OCI-LY7 (cell line): ENCODE measurements around the gene CSNK1G2.

Source experiments
- EZH2phosphoT487 ChIP-seq: fragments of 200-600 bp; sonication (generic); IDR thresholded peaks from 2 replicates; pipeline ENCODE4 v1.6.1; 2018; ENCODE audit warnings: low read depth, borderline replicate concordance, mild to moderate bottlenecking, mixed run types, antibody characterized with exemption, low read length, moderate library complexity, mixed read lengths
- TF ChIP-seq, protein P1 (sequence below): fragments of 200-600 bp; sonication (generic); conservative IDR thresholded peaks from 2 replicates; pipeline ENCODE4 v1.5.1; 2014; ENCODE audit warnings: mild to moderate bottlenecking, antibody characterized with exemption, low read length, moderate library complexity, mixed read lengths

DNA sequence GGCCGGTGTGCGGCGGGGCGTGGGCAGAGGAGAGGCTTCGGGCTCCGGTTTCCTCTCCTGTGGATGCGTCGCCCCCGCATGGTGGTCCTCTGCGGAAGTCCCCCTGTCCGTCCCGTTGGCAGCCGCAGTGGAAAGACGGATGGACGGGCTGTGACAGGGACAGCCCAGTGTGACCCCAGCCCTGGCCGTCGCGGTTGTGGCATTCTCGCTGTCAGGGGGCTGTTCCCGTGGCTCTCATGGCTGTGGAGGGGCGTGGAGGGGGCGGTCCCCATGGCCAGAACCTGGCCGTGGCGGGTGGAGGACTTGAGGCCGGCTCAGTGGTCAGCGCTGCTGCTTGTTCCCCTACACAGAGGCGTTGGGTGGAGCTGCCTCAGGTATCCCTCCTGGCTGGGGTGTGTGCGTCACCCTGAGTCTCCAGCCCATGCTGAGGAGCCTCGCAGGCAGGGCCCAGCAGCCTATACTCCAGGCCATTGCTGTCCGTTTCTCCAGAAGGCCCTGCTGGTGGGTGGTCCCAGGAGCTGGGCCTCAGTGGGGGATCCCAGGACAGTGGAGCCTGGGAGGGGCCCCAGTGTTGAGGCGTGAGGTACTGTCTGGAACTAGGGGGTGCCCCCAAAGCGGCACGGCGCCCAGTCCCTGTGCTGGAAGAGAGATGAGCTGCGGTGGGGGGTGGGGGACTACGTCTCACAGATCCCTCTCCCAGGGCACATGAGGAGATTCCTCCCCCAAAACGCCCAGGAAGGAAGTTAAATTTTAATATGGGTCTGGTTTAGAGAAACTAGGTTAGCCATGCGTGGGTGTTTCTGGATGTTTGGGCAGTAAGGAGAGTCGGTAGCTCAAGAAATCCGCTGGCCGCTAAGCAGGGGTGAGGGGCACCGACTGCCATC, 20.3 kb downstream of the CSNK1G2 start:
- TF ChIP-seq, protein P1, sequence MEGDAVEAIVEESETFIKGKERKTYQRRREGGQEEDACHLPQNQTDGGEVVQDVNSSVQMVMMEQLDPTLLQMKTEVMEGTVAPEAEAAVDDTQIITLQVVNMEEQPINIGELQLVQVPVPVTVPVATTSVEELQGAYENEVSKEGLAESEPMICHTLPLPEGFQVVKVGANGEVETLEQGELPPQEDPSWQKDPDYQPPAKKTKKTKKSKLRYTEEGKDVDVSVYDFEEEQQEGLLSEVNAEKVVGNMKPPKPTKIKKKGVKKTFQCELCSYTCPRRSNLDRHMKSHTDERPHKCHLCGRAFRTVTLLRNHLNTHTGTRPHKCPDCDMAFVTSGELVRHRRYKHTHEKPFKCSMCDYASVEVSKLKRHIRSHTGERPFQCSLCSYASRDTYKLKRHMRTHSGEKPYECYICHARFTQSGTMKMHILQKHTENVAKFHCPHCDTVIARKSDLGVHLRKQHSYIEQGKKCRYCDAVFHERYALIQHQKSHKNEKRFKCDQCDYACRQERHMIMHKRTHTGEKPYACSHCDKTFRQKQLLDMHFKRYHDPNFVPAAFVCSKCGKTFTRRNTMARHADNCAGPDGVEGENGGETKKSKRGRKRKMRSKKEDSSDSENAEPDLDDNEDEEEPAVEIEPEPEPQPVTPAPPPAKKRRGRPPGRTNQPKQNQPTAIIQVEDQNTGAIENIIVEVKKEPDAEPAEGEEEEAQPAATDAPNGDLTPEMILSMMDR, result no peak
- no peak for TF ChIP-seq EZH2phosphoT487
